ENCODE results near the gene PTPRK. TPM values are rescaled to one million over a fixed set of nuclear protein-coding genes. Genes with fewer than 3 reads are reported as not detected.

Gene PTPRK
- total RNA-seq, 1 donor from 2014 or later: 25.9 TPM

DNA sequence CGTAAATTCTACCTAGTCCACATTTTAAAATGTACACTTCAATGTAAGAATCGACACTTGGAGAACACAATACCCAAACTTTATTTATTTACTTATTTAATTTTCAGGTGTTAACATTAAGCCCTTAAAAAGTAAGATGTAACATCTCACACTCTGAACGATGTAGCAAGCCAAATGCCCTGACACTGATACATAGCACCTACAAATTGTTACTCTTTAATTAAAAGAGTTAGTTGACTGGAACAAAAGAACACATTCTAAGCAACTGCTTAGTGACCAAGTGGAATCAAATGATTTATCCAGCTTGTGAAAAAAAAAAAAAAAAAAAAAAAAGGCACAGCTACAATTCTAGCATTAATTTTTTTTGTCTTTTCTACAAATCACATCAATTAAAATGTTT lies 327.4 kb downstream of the PTPRK start:
- no peak for DNase-seq (ENCODE audit: low spot score)
- no peak for ATAC-seq
- intact Hi-C loops (cut with DNase I): no loop called here

DNA sequence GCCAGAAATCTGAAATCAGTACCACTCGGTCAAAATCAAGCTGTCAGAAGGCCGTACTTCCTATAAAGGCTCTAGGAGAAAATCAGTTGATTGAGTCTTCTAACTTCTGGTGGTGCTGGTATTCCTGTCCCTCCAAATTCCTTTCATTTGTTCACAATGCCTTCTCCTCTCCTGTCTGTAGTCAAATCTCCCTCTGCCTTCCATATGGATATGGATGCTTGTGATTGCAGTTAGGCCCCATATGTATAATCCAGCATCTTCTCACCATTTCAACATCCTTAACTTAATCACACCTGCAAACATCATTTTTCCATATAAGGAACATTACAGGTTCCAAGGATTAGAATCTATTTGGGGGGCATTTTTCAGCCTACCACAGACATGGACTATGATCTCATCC lies 331.7 kb downstream of the PTPRK start:
- intact Hi-C loops (cut with DNase I): no loop called here
- no peak for DNase-seq (ENCODE audit: low spot score)
- ATAC-seq: no peak

- intact Hi-C loops (cut with DNase I): no loop called here
- DNase-seq (ENCODE audit: low spot score) (no peak), ATAC-seq (no peak)
Measured at GRCh38 chr6:128186729-128187128, 333.7 kb downstream of the PTPRK start.

DNA sequence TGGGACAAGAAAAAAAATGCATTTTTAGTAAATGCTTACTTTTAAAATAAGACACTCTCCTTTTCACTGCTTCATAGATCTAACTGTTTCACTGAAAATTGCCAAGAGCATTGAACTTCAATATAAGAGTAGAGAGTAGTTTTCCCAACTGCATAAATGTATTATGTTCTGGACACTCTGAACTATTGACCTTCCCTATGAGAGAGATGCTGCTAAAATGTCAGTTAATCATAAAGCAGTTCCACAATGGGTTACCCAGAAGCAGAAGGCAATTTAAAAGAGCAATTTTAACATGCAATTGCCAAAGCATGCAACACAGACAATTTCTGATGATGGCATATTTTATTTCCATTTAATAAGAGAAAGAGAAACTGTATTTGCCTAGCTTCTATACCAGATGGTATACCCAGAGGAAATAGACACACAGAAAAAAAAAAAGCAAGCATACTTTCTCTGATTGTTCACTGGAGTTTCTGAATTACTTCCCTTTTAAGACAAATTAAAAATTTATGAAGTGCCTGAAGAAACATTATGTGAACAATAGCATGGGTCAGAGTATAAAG lies 340.4 kb downstream of the PTPRK start:
- ATAC-seq (no peak), DNase-seq (ENCODE audit: low spot score) (no peak)
- intact Hi-C loops (cut with DNase I): no loop called here

DNA sequence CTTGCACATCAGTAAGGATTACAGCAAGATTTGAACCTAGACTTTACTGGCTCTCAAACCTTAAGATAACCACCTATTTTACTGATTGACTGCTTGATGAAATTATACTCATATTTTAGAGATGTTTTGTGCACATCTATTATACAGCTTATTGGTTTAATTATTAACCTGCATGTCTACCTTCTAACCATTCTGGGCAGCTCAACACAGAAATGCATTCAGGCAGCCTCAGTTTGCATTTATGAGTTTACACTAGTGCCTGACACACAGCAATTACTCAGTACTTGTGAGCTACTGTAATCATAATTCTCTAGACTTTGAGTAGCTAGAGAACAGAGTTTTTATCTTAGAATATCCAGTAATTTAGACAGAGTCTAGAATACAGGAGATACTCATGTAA lies 345.7 kb downstream of the PTPRK start:
- intact Hi-C loops (cut with DNase I): no loop called here
- DNase-seq (ENCODE audit: low spot score): no peak
- no peak for ATAC-seq

DNA sequence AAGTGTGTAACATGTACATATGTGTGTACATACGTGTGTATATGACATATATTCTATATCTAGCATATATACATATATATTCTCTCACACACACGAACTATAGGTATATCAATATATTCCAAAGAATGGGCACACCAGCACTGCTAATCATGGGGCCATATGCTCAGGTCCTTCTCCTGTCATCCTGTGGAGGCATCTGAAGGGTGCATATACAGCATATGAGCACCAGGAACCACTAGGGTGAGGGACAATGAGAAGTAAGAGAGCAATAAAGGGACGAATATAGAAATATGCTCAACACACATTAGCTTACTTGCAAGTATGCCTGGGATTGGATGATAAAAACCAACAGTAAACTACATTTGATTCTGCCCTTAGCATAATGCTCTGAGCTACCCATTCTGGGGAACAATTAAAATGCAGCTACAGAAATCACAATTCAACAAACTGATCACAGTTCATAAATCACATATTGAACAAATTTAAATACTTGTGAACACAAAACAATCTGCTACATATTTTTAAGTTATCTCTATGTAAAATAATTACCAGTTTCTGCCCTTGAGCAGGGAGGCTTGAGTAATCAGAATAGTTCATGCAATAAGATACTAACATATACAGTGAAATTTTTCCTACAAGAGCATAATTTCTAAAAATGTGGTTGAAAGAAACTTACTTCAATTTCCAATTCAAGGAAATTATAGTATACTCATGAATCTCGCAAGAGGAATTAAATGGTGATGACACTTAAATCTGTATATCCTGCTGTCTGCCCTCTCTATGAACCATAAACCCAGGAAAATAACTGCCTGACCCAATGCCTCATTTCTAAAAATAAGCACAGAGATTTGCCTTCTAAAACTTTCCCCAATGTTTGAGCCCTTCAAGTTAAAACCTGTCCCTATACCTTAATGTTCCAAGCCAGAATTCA lies 347.4 kb downstream of the PTPRK start:
- DNase-seq (ENCODE audit: low spot score) (no peak), ATAC-seq (no peak)
- intact Hi-C loops (cut with DNase I): no loop called here

- intact Hi-C loops (cut with DNase I): no loop called here
- DNase-seq (ENCODE audit: low spot score): no peak
Measured at GRCh38 chr6:128172081-128172480, 348.3 kb downstream of the PTPRK start.

DNA sequence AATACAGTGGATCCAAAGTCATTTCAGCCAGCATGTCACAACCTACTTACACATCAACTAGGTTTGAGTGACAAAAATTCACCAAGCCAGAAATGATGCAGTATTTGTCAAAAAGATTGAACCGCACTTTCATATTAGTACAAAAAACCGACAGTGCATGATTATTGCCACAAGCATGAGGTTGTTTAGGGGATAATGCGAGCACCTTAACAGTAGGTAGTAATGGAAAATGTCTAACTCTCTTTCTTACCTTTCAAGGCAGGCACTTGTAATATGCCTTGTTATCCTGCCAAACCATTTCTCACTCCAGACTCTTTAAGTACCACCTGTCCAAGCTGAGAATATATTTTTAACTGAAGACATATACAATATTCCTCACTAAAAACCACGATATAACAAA lies 349.2 kb downstream of the PTPRK start:
- DNase-seq (ENCODE audit: low spot score) (no peak), ATAC-seq (no peak)
- intact Hi-C loops (cut with DNase I): no loop called here

More at GRCh38 chr6:128172081-128172480, 348.3 kb downstream of the PTPRK start:
- no peak for ATAC-seq

DNA sequence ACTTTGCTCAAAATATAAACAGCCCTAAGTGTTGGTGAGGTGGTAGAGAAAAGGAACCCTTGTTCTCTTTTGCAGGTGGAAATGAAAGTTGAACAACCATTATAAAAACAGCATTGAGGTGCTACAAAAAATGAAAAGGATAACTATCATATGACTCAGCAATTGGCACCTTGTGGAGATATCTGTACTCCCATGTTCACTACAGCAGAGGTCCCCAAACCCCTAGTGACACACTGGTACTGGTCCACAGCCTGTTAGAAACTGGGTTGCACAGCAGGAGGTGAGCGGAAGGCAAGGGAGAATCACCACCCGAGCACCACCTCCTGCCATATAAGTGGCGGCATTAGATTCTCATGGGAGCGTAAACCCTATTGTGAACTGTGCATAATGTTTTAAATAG lies 352.2 kb downstream of the PTPRK start:
- ATAC-seq: no peak
- intact Hi-C loops (cut with DNase I): no loop called here
- no peak for DNase-seq (ENCODE audit: low spot score)

GRCh38 chr6:128167552-128167951 lies 352.8 kb downstream of the PTPRK start:
- DNase-seq (ENCODE audit: low spot score) (no peak), ATAC-seq (no peak)
- intact Hi-C loops (cut with DNase I): no loop called here

DNA sequence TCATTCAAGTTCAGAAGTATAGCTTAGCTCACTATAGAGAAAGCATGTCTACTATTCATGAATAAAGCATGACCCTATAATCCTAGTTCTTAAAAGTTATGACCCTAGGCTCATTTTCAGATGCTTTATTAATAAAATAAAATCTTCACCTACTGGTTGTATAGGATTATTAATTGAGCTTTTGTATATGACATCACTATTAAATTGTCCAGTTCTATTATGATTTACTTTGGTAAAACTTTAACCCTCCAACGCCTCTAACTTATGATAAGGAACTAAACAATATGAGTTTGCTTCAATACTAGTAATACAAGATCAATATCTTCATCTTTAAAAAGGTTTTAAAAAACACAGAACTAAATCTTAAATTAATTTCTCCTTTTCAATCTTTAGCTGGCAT lies 356.1 kb downstream of the PTPRK start:
- ATAC-seq: no peak
- no peak for DNase-seq (ENCODE audit: low spot score)
- intact Hi-C loops (cut with DNase I): no loop called here

DNA sequence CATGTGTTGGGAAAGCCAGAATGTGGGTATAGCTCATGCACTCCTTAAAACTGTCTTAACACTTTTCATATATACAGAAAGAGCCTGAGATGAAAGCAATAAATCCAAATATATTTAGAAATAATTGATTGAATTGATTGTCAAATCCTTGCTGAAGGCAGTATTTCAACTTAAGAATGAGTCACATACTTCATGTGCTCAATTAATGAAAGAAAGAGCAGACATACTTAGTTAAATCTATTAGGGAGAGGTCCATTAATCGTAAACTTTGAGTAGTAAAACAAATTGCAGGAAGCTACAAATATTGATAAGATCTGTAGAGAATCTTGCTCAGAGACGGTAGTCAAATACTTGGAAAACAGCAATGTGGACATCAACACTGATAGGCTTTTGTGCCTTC lies 358.0 kb downstream of the PTPRK start:
- DNase-seq (ENCODE audit: low spot score) (no peak), ATAC-seq (no peak)
- intact Hi-C loops (cut with DNase I): no loop called here

GRCh38 chr6:128161839-128162238 lies 358.6 kb downstream of the PTPRK start:
- intact Hi-C loops (cut with DNase I): no loop called here
- DNase-seq (ENCODE audit: low spot score) (no peak), ATAC-seq (no peak)

DNA sequence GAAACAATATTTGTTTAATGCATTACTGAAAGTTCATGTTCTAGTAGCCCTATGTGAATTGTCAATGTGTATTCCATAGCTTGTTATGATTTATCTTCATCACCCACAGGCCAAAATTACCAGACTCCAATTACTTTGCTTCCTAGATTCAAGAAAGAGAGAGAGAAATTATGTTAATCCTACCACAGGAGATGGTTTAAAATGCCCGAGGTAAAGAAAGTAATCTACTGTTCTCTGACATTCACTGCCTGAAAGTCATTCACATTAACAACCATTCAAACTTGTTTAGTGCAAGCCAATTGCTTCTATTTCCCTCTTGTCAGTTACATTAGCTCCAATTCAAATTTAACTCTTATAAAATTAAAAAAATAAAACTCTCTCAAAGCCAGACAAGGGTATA lies 359.1 kb downstream of the PTPRK start:
- intact Hi-C loops (cut with DNase I): no loop called here
- DNase-seq (ENCODE audit: low spot score): no peak
- no peak for ATAC-seq

DNA sequence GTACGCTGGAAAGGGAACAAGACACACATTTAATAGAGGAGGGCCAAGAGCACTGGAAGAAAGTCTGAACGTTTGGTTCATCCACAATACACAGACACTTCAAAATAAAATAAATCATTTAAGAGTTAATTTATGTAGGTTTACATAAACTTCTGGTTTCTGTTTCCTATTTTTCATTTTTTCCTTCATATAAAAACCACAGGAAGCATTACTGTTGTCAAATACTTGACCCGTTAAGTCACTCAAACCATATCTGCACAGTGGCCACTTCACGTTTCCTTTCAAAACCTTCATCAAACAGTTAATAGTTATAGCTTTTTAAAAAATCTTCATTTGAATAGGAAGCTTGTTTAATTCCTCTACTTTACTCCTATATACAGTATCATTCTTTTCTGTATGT lies 361.9 kb downstream of the PTPRK start:
- DNase-seq (ENCODE audit: low spot score): no peak
- no peak for ATAC-seq
- intact Hi-C loops (cut with DNase I): no loop called here

- intact Hi-C loops (cut with DNase I): no loop called here
- no peak for ATAC-seq
- DNase-seq (ENCODE audit: low spot score): no peak
Measured at GRCh38 chr6:128156321-128157111, 363.9 kb downstream of the PTPRK start.

GRCh38 chr6:128155826-128156225 lies 364.6 kb downstream of the PTPRK start:
- no peak for DNase-seq (ENCODE audit: low spot score)
- no peak for ATAC-seq
- intact Hi-C loops (cut with DNase I): no loop called here

GRCh38 chr6:128152551-128152950 lies 367.8 kb downstream of the PTPRK start:
- no peak for ATAC-seq
- no peak for DNase-seq (ENCODE audit: low spot score)
- intact Hi-C loops (cut with DNase I): no loop called here

DNA sequence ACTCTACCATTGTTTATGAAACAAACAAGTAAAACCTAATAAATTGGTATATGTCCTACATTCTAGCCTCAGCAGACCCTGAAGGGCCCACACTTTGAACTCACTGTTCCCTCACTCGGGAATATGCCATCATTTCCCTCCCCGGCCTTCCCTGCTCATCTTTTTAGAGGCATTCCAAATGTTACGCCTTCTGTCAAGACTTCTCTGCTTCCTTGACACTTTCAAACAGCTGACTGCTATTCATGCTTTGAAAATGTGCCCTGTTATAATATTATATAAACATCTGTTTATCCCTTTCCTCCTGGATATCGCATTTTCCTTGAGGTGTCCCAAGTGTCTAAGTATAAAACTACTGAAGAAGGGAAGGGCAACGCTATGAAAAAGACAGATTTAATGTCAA lies 370.0 kb downstream of the PTPRK start:
- ATAC-seq: no peak
- no peak for DNase-seq (ENCODE audit: low spot score)
- intact Hi-C loops (cut with DNase I): no loop called here

DNA sequence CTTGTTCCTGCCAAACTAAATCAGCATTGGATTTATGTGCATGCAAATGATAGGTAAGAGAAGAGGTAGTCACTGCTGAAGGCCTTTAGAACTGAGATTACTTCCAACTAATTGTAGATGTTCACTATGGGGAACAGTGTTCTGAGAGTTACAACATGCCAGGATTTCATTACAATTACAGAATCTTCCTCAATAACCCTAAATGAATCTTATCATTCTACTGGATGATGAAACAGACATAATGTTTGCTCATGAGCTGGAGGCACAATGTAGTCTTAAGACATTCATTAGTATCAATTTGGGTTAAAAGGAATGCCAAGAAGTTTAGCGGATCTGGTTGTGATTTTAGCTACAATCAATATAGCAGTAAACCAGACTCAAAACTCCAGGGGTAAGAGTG lies 370.6 kb downstream of the PTPRK start:
- intact Hi-C loops (cut with DNase I): no loop called here
- no peak for DNase-seq (ENCODE audit: low spot score)
- no peak for ATAC-seq

Data from sciatic nerve (tissue), 2 donors.